ENCODE results near the gene TNFRSF14.
"Not testable (repeated sequence)": the region's sequence is repeated elsewhere in the genome, so short reads cannot be mapped to it uniquely, and the experiment has no call there.

TNFRSF14 gene

DNA sequence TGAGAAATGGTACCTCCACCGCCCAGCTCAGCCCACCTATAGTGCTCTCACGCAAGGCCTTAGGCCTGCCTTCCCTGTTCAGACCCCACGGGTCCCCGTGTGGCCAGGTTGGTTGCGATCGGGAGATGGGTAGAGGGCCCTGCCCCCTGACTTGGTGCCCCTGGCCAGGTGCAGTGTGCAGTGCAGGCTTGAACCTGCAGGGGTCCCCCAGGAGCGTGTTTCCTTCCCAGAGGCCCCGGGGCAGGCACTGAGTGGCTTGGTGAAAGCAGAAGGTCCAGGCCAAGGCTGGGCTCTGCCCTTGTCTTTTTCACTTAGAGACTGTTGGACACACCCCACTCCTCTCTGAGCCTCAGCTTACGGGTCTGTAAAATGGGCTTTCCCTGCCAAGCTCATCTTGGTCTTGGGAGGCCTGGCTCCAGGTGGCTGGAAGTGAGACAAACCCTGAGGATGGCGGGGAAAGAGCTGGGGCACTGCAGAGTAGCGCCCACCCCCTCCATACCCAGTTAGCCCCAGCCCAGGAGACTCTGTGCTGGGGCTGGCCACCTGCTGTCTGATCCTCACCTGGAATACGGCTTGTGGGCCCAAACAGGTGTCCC is 16.8 kb upstream of the TNFRSF14 start:
- peak in 1 of 2 experiments; percentile 31 for DNase-seq

GRCh38 chr1:2540816-2541492 is 15.2 kb upstream of the TNFRSF14 start:
- DNase-seq = peak in 1 of 2 experiments; percentile 52

- DNase-seq = no peak
Observed at GRCh38 chr1:2541619-2542245, 14.4 kb upstream of the TNFRSF14 start.

DNA sequence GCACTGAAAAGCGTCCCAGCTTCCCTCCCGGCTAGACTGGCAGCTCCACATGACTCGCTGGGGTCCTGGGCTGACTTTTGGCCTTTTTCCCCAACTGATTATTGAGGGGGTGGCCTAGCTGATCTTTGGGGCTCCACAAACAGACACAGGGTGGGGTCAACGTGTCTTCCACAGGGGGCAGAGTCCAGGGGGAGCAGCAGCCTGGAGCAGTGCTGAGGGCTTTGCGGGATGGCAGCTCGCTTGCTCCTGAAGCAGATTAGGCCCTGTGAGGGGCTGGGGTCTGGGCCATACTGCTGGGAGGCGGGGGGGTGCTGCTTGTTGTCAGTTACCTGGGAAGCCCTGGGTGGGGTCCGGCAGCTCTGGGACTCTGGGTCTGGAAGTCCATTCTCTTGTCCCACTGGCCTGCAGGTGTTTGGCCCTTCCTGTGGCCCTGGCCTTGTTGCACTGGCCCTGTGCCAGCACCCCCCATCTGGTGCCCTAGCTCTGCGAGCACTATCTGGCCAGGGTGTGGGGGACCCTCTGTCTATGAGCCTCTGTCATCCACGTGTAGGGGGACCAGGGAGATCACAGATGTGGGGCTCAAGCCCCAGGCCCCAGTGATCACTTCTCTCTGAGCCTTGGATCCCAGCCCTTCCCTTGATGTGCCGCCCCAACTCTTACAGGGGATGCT is 13.8 kb upstream of the TNFRSF14 start:
- DNase-seq = no peak

GRCh38 chr1:2543543-2544092 is 12.6 kb upstream of the TNFRSF14 start:
- DNase-seq = peak in 1 of 2 experiments; percentile 75

- DNase-seq = no peak
Observed at GRCh38 chr1:2544093-2544874, 11.9 kb upstream of the TNFRSF14 start.

DNA sequence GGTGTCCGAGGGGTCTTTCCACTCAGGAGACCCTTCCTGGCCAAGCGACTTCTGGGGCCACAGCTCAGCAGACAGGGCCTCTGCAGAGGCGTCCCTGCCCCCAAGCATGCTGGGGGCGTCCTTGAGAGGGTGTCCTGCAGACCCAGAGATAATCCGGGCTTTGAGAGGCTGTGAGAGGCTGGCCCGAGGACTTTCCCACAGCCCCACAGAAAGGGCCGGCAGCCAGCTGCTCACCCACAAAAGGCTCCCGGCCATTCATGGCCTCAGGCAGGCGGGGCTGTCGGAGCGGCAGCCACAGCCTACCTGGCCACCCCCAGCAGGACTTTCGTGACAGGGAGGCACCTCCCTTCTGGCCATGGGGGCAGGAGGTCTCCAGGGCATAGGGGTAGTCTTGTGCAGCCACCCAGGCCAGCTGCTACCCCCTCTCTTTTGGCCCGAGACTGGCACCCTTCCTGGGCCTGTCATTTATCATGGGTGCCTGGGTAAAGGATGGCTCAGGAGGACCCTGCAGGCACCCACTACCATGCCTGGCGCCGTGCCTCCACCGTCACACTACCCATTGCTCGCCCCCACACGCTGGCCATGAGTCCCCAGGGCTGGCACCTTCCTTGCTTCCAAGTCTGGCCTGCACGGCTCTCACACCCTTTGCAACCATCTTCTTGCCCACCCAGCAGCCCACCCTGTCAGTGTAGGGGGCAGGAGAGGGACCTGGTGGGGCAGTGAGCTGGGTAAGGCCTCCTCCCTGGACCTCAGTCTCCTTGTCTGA is 11.1 kb upstream of the TNFRSF14 start:
- DNase-seq = no peak

DNA sequence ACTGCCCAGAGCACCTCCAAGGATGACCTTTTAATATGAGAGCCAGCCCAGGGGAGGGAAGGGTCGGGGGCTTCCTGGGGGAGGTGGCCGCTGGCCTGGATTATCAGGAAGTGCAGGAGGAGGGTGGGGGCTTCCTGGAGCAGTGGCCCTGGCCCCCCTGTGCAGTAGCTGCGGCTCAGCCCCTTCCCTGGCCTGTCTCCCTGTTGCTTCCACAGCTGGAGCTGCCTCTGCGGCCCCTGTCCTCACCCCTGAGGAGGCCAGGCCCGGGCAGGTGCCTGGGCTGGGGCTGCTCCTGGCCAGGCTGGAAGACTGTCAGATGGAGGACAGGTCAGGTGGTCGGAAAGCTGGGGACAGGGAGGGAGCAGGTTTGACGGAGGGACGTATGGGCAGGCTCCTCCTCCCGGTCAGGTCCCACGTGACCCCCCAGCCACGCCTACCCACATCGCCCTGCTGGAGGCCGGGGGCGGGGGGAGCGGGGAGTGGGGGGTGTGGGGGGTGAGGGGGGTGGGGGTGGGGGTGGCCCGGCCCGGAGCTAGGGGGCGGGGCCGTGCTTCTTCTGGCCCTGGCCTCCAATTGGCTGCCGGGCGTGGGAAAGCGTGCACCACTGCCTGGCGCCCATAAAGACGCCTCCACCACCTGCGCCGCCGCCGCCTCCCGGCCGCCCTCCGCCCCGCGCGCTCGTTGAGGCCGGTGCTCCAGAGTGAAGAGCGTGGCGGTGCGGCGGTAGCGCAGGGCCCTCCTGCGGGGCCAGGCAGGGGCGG is 10.2 kb upstream of the TNFRSF14 start:
- peak; percentile 74 to 93 for DNase-seq

DNA sequence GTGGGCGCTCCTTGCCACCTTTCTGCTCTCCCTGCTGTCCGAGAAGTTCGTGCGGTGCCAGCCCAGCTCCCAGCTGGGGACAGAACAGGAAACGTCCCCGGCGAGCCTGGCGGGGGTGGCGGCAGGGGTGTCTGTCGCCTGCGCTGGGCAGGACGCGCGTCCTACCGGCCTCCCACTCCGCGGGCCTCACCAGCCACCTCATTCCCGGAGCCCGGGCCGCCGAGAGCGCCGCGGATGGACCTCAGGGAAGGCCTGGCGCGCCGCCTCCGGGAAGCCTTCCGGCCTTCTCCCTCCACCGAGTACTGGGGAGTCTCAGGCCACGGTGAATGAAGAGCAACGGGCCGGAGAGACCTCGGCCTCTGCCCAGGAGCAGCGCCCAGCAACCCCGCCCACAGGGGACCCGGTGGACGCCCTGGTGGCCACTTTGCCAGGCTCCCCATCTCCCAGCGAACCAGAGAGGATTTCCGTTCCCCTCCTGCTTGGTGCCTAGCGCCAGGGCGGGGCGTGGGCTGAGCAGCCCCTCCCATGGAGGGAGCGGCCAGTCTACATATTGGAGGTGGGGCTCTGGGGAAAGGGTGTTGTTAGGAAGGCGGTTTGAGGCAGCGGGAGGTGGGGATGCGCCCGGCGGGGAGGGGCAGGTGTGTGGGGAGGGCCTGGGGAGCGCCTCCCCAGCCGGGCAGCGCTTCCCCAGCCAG is 9.5 kb upstream of the TNFRSF14 start:
- peak; percentile 67 to 86 for DNase-seq

GRCh38 chr1:2547210-2548067 is 8.7 kb upstream of the TNFRSF14 start:
- DNase-seq = peak in 1 of 2 experiments; percentile 36

GRCh38 chr1:2548068-2548589 is 8.0 kb upstream of the TNFRSF14 start:
- DNase-seq = peak; percentile 58 to 88

- DNase-seq = not testable (repeated sequence)
Observed at GRCh38 chr1:2549367-2550029, 6.7 kb upstream of the TNFRSF14 start.

- DNase-seq = not testable (repeated sequence)
Observed at GRCh38 chr1:2550309-2550861, 5.8 kb upstream of the TNFRSF14 start.

- not testable (repeated sequence) for DNase-seq
Observed at GRCh38 chr1:2551544-2551943, 4.6 kb upstream of the TNFRSF14 start.

GRCh38 chr1:2552189-2552588 is 4.0 kb upstream of the TNFRSF14 start:
- DNase-seq = no peak

DNA sequence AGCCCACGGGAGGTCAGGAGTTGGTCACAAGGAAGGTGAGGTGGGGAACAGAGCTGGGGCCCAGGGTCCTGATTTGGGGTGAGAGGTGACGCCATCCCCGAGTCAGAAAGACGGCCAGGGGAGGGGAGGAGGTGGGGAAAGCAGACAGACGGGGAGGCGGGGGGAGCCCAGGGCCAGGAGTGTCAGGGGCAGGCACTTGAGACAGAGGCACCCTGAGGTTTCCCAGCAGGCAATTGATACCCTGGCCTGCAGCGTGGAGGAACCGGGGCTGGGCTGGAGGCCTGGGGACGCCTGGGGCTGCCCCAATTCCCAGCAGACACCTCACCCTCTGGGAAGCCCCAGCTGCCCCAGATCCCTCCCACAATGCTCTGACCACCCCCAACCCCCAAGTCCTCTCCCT is 3.1 kb upstream of the TNFRSF14 start:
- DNase-seq = not testable (repeated sequence)

- no peak for DNase-seq
Observed at GRCh38 chr1:2553871-2554620, 2.1 kb upstream of the TNFRSF14 start.
